ENCODE data around the gene MCM8. TPM values are rescaled to one million over a fixed set of nuclear protein-coding genes. Genes with fewer than 3 reads are reported as not detected.

Gene MCM8
- total and polyA plus RNA-seq, 2 experiments from 2014 or later = 10.6 to 30.4 TPM

GRCh38 chr20:5947276-5947675 is 3.2 kb upstream of the MCM8 start:
- H3K4me1 ChIP-seq (ENCODE audit: insufficient read depth) = peaks cover 7% of the 10 kb centered on the region
- no peaks in the 10 kb centered on the region for H3F3A ChIP-seq (replicated peaks; ENCODE audit: low read depth)
- H3K27me3 Mint-ChIP-seq (ENCODE audit: insufficient read depth, low read depth, poor library complexity) = peaks cover 9% of the 10 kb centered on the region
- H2AFZ ChIP-seq = no peak overlapping the region
- no peaks in the 10 kb centered on the region for H3K27me3 ChIP-seq (ENCODE audit: insufficient read depth)
- TF ChIP-seq STAT1 (IDR thresholded peaks at IDR 0.05; ENCODE audit: unreplicated experiment) (no peak), ZNF331 (CRISPR knock-in tag; IDR thresholded peaks at IDR 0.05; ENCODE audit: low read depth) (no peak), NANOG (IDR thresholded peaks at IDR 0.05; ENCODE audit: borderline replicate concordance) (no peak), EZH2 (IDR thresholded peaks at IDR 0.05; ENCODE audit: low read depth, unreplicated experiment) (no peak)
- TF ChIP-seq, protein P1, sequence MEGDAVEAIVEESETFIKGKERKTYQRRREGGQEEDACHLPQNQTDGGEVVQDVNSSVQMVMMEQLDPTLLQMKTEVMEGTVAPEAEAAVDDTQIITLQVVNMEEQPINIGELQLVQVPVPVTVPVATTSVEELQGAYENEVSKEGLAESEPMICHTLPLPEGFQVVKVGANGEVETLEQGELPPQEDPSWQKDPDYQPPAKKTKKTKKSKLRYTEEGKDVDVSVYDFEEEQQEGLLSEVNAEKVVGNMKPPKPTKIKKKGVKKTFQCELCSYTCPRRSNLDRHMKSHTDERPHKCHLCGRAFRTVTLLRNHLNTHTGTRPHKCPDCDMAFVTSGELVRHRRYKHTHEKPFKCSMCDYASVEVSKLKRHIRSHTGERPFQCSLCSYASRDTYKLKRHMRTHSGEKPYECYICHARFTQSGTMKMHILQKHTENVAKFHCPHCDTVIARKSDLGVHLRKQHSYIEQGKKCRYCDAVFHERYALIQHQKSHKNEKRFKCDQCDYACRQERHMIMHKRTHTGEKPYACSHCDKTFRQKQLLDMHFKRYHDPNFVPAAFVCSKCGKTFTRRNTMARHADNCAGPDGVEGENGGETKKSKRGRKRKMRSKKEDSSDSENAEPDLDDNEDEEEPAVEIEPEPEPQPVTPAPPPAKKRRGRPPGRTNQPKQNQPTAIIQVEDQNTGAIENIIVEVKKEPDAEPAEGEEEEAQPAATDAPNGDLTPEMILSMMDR (conservative IDR thresholded peaks at IDR 0.05; ENCODE audit: low read depth in 2 of 2) = no peak
- TF ChIP-seq, protein P2, sequence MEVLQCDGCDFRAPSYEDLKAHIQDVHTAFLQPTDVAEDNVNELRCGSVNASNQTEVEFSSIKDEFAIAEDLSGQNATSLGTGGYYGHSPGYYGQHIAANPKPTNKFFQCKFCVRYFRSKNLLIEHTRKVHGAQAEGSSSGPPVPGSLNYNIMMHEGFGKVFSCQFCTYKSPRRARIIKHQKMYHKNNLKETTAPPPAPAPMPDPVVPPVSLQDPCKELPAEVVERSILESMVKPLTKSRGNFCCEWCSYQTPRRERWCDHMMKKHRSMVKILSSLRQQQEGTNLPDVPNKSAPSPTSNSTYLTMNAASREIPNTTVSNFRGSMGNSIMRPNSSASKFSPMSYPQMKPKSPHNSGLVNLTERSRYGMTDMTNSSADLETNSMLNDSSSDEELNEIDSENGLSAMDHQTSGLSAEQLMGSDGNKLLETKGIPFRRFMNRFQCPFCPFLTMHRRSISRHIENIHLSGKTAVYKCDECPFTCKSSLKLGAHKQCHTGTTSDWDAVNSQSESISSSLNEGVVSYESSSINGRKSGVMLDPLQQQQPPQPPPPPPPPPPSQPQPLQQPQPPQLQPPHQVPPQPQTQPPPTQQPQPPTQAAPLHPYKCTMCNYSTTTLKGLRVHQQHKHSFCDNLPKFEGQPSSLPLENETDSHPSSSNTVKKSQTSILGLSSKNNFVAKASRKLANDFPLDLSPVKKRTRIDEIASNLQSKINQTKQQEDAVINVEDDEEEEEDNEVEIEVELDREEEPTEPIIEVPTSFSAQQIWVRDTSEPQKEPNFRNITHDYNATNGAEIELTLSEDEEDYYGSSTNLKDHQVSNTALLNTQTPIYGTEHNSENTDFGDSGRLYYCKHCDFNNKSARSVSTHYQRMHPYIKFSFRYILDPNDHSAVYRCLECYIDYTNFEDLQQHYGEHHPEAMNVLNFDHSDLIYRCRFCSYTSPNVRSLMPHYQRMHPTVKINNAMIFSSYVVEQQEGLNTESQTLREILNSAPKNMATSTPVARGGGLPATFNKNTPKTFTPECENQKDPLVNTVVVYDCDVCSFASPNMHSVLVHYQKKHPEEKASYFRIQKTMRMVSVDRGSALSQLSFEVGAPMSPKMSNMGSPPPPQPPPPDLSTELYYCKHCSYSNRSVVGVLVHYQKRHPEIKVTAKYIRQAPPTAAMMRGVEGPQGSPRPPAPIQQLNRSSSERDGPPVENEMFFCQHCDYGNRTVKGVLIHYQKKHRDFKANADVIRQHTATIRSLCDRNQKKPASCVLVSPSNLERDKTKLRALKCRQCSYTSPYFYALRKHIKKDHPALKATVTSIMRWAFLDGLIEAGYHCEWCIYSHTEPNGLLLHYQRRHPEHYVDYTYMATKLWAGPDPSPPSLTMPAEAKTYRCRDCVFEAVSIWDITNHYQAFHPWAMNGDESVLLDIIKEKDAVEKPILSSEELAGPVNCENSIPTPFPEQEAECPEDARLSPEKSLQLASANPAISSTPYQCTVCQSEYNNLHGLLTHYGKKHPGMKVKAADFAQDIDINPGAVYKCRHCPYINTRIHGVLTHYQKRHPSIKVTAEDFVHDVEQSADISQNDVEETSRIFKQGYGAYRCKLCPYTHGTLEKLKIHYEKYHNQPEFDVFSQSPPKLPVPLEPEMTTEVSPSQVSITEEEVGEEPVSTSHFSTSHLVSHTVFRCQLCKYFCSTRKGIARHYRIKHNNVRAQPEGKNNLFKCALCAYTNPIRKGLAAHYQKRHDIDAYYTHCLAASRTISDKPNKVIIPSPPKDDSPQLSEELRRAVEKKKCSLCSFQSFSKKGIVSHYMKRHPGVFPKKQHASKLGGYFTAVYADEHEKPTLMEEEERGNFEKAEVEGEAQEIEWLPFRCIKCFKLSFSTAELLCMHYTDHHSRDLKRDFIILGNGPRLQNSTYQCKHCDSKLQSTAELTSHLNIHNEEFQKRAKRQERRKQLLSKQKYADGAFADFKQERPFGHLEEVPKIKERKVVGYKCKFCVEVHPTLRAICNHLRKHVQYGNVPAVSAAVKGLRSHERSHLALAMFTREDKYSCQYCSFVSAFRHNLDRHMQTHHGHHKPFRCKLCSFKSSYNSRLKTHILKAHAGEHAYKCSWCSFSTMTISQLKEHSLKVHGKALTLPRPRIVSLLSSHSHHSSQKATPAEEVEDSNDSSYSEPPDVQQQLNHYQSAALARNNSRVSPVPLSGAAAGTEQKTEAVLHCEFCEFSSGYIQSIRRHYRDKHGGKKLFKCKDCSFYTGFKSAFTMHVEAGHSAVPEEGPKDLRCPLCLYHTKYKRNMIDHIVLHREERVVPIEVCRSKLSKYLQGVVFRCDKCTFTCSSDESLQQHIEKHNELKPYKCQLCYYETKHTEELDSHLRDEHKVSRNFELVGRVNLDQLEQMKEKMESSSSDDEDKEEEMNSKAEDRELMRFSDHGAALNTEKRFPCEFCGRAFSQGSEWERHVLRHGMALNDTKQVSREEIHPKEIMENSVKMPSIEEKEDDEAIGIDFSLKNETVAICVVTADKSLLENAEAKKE (CRISPR knock-in tag; IDR thresholded peaks at IDR 0.05) = no peak
- no peak overlapping the region for H3K4me3 ChIP-seq
- ATAC-seq (no peak), DNase-seq (ENCODE audit: low spot score) (no peak)
- H3K4me2 ChIP-seq = no peak overlapping the region
- H3K27ac Mint-ChIP-seq = no peak overlapping the region
- H3K9me3 Mint-ChIP-seq = no peaks in the 10 kb centered on the region; the same call in 2 of the 3 replicates
- H3K4me3 Mint-ChIP-seq = peak overlapping the region; percentile 15; the same call in 1 of the 3 replicates
- H3K79me2 ChIP-seq (replicated peaks; ENCODE audit: insufficient read depth) = peaks cover 33% of the 10 kb centered on the region
- peaks cover 6% of the 10 kb centered on the region; the same call in 2 of the 3 replicates for H3K4me1 Mint-ChIP-seq
- no peak overlapping the region for H3K27ac ChIP-seq (ENCODE audit: low read depth)
- H3K9me2 ChIP-seq (ENCODE audit: insufficient read depth) = no peaks in the 10 kb centered on the region
- H3K36me3 ChIP-seq (ENCODE audit: insufficient read depth) = peaks cover 34% of the 10 kb centered on the region
- H4K20me1 ChIP-seq (replicated peaks; ENCODE audit: insufficient read depth) = peaks cover 15% of the 10 kb centered on the region
- H3K36me3 Mint-ChIP-seq (ENCODE audit: low read depth) = peaks cover 50% of the 10 kb centered on the region

Data from GM23338 (cell line).